Kidney tubule cell (primary cell): ENCODE measurements around the gene COL5A1.

Experiments used
- DNase-seq: peaks from one replicate; pipeline ENCODE4 v3.0.0-alpha.2; 2018; ENCODE audit warnings: low spot score

The COL5A1 gene

DNA sequence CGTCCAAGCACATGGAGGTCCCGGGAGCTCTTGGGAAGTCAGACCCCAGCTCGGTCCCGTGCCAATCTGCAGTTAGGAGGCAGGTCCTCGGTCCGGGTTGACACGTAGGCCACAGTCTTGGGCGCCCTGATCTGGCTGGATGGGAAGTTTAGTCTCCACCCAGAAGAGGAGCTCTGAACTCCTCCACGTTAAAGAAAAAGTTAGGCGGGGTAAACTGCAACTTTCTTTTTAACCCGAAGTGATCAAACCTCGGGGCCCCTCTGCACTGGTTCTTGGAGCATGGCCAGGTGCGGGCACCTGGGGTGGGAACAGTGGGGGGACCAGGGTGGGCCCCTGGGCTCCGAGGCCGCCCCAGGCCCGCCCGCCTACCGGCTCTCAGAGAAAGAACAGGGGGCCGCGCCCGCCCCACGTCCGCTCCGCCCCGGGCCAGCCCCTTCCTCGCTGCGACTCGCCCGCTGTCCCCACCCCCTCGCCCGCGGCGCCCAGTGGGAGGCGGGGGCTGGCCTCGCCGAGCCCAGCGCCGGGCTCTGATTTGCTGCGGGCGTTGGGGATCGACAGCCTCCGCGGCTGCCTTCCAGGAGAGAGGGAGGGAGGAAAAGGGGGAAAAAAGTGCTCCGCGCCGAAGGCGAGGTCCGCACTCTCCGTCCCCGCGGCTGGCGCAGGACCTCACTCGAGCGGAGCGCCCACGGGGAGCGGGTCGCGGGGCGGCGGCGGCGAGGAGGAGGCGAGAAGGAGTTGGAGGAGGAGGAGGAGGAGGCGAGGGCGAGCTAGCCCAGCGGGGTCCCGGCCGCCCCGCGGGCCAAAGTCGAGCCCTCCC lies at the start of gene COL5A1:
TSS of gene COL5A1 (plus strand) at position 631 of the 817 bp plus-strand sequence. CDS start 385 bp downstream, outside the sequence.
- DNase-seq: peak; percentile 64

- no peak for DNase-seq
These were observed 49.4 kb upstream of the COL5A1 start for GRCh38 chr9:134592018-134592818.

DNA sequence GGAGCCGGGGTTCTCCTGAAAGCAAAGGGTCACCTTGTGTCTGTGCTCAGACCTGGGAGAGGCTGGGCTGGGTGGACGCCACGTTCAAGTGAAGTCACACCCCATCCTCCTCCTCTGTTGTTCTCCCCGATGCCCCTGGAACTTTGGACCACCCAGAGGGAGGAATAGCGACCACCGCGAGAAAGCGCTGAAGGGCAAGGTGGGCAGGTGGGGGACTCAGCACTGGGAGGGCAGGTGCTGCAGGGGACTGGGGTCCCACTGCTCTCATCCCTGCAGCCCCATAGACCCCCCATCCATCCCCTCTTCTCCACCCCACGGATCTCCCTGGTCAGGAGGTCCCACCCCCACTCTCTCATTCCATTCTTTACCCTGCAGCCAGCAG lies 48.8 kb upstream of the COL5A1 start:
- DNase-seq: no peak

GRCh38 chr9:134593286-134594077 lies 48.1 kb upstream of the COL5A1 start:
- no peak for DNase-seq

- DNase-seq: no peak
These were observed 47.3 kb upstream of the COL5A1 start for GRCh38 chr9:134594078-134594941.

DNA sequence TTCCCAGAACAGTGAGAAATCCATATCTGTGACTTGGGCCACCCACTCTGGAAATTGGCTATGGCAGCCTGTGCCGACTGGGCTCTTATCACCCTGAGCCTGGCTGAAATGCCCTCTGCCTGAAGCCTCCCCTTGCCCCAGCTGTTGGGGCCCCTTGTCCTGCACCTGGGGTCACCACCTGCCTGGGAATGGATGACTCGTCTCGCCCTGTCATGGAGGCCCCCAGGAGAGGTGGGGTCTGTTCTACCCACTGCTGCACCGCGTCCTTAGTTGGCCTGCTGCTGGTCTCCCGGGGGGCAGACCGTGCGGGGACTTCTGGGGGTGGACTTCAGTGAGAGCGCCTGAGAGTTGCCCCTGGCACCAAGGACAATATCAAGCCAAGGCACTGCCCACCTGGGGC lies 46.6 kb upstream of the COL5A1 start:
- no peak for DNase-seq

DNA sequence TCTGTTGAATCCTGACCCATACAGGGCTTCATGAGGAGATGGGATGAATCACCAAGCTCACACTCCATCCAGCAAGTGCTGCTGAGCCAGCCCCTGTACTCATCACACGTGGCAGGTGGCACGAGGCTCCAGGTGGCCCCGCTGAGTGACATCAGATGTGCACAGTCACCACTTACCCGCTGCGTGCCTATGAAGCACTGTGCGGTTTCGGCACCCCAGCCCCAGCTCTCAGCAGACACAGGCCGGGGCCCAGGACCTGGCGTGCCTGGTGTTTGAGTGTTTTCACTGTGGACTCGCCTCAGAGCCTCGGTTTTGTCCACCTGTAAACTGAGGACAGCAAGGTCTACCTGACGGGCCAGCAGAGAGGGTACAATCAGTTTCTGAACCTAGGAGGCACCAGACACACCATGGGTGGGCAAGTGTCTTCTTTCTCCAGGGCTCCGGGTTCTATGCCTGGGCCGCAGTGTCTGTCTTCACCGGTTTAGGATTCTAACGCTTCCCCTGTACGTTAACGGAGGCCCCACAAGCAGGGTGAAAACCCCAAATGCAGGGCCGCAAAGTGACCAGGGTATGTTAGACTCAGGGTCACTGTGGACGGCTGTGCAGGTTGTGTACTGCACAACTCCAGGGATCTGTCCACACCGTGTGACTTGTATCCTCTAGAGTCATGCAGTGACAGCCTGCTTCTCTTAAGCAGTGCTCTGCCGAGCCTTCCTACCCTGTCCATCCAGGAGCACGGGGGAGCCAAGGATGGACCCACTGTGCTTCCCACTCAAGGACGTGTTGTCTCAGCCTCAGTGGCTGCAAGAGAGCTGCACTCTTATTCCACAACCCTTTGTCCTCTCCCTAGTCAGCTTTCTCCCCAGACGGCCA lies 44.3 kb upstream of the COL5A1 start:
- DNase-seq: no peak

DNA sequence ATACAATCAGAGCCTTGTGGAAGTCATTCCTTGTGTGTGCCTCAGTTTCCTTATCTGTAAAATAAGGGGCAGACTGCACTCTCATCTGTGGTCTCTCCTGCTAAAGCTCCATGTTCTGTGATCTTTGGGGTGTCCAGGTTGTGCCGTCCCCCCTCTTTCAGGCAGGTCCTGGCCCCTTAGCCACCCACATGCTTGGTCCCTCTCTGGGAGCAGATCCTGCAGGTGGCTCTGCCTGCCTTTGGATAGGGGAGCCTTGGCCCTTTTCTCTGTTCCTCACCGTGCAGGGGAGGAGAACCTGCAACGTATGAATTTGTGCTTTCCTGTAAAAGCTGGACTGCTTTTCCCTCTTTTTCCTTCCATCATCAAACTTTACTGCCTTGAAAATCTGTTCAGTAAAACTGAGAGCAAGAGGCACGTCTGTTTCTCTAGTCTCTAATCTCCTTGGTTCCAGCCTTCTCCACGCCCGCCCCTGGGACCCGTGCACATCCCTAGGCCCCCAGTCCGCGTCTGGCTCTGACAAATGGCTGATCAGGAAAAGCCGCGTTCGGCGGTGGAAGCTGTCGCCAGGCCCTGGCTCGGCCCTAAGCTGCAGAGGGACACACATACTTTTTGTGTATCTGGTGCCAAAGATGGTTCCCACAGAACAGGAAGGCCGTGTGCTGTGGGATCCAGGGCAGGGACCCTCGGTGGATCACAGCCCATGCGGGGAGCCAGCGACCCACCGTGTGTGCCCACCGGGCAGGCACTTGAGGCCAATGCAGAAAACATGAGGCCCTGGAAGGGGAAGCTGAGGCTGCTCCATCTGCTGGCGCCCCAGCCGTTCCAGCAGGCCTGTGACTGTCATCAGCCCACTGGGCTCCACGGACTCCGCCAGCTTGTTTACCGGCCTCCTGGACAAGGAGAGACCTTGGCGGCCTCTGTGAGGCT lies 43.4 kb upstream of the COL5A1 start:
- no peak for DNase-seq

DNA sequence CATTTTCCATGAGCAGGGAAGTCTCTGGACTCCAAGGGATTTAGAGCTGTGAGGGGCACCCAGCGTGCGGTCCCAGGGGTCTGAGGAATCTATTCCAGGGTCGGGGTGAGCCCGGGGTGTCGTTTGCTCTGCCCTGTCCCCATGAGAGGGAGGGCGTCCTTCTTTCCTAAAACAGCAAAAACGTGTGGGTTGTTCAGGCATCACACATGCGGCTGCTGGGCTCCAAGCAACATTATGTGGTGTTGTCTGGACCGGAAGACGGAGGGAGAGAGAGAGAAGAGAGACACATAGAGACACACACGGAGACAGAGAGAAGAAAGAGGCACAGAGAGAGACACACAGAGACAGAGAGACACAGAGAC lies 42.7 kb upstream of the COL5A1 start:
- DNase-seq: no peak

- no peak for DNase-seq
These were observed 41.2 kb upstream of the COL5A1 start for GRCh38 chr9:134600371-134600770.

DNA sequence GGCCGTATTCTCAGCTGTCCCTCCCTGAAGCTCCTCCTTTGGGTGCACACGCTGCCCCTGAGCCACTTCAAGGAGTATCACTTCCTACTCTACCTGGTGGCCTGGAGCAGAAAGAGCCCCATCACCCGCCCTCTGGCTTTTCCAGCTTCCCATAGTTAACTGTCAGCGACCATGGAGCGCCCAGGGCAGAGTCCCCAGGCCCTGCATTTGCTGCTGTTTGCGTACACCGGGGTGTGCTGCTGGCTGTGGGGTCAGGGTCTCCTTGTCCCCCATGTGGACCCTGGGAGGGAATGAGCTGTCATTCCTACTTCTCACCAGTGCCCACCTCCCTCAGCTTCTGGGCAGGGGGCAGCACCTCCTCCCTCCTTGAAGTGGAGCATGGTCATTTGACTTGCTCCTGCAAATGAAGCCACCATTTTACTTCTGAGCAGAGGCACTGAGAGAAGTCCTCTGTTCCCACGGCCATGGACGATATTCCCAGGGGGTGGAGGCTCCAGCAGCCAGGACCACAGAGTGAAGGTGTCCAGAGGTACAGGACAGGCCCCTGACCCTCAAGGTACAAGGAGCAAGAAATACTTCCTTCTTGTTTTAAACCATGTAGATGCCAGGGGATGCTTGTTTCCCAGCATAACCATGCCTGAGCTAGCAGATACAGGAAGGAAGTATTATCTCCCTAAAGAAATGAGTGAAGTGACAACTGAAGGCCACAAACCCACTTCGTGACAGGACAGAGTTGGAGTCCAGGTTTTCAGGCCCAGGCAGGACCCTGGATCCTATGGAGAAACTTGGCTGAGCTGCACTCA lies 40.6 kb upstream of the COL5A1 start:
- no peak for DNase-seq

GRCh38 chr9:134601764-134602163 lies 39.8 kb upstream of the COL5A1 start:
- no peak for DNase-seq

GRCh38 chr9:134602547-134603362 lies 38.8 kb upstream of the COL5A1 start:
- DNase-seq: no peak

- no peak for DNase-seq
These were observed 36.8 kb upstream of the COL5A1 start for GRCh38 chr9:134604834-134605233.

GRCh38 chr9:134605351-134605965 lies 36.1 kb upstream of the COL5A1 start:
- DNase-seq: no peak

DNA sequence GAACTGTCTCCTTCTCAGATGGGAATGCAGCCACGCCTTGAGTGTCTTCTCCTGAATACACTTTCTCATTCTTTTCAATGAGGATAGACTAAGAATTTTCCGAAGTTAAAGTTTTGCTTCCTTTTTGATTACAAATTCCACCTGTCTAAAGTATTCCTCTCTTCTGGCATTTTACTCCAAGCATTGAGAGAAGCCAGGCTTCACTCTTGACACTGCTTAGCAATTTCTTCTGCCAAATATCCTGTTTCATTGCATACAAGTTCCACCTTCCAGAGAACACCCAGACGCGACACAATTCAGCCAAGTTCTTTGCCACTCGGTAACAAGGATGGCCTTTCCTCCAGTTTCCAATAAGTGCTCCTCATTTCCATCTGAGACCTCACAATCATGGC lies 35.6 kb upstream of the COL5A1 start:
- no peak for DNase-seq
